Ectodermal cell (in vitro differentiated cells): ENCODE measurements around the gene ABCG4.
"Not testable (repeated sequence)": the region's sequence is repeated elsewhere in the genome, so short reads cannot be mapped to it uniquely, and the experiment has no call there.

Experiments used
- H3K27ac ChIP-seq: 2 replicates; pipeline ENCODE4 v1.7.0; 2013; ENCODE audit warnings: mild to moderate bottlenecking, low read depth, low read length; ENCODE audit not compliant: insufficient read depth, poor library complexity, severe bottlenecking
- H3K27me3 ChIP-seq: 2 replicates; pipeline ENCODE4 v1.7.0; 2013; ENCODE audit warnings: mild to moderate bottlenecking, low read length; ENCODE audit not compliant: insufficient read depth, control insufficient read depth, poor library complexity, severe bottlenecking
- H3K36me3 ChIP-seq: one replicate; pipeline ENCODE4 v1.7.0; 2013; ENCODE audit warnings: low read length; ENCODE audit not compliant: control insufficient read depth, insufficient read depth
- H3K4me1 ChIP-seq: one replicate; pipeline ENCODE4 v1.7.0; 2013; ENCODE audit warnings: low read length; ENCODE audit not compliant: control insufficient read depth, insufficient read depth
- H3K4me3 ChIP-seq: 2 replicates; pipeline ENCODE4 v1.7.0; 2013; ENCODE audit warnings: low read depth, low read length, control low read depth; ENCODE audit not compliant: insufficient read depth
- H3K9me3 ChIP-seq: 2 replicates; pipeline ENCODE4 v1.7.0; 2013; ENCODE audit warnings: mild to moderate bottlenecking, low read length, moderate library complexity; ENCODE audit not compliant: control insufficient read depth
- WGBS, 2 experiments: methylation state at CpG; one replicate each; pipeline ENCODE4 v1.1.7; 2013; ENCODE audit warnings: missing lambda C conversion rate in 2 of 2; 5-methylcytosine and 5-hydroxymethylcytosine counted together

ABCG4 gene

GRCh38 chr11:119126675-119127268, 22.1 kb upstream of the ABCG4 start:
- H3K9me3 ChIP-seq, result no peaks in the 10 kb centered on the region
- H3K36me3 ChIP-seq, result peaks cover 14% of the 10 kb centered on the region
- 86 to 92% methylated on average over 4 to 5 of the region's 5 CpGs for WGBS, 2 experiments
- H3K4me3 ChIP-seq, result no peak overlapping the region
- H3K27me3 ChIP-seq, result no peaks in the 10 kb centered on the region
- no peaks in the 10 kb centered on the region for H3K4me1 ChIP-seq
- H3K27ac ChIP-seq, result no peak overlapping the region

GRCh38 chr11:119130662-119131061, 18.2 kb upstream of the ABCG4 start:
- Histone ChIP-seq H3K4me1 (no peaks in the 10 kb centered on the region), H3K36me3 (peaks cover 35% of the 10 kb centered on the region), H3K27ac (no peak overlapping the region), H3K4me3 (no peak overlapping the region), H3K9me3 (no peaks in the 10 kb centered on the region), H3K27me3 (no peaks in the 10 kb centered on the region)
- 94 to 96% methylated on average over 3 of the region's 3 CpGs for WGBS, 2 experiments

- H3K27ac ChIP-seq, result no peak overlapping the region
- no peaks in the 10 kb centered on the region for H3K9me3 ChIP-seq
- no peaks in the 10 kb centered on the region for H3K27me3 ChIP-seq
- 82 to 88% methylated on average over 4 of the region's 4 CpGs for WGBS, 2 experiments
- H3K36me3 ChIP-seq, result peaks cover 35% of the 10 kb centered on the region
- no peaks in the 10 kb centered on the region for H3K4me1 ChIP-seq
- no peak overlapping the region for H3K4me3 ChIP-seq
Measured at GRCh38 chr11:119134389-119134978, 14.4 kb upstream of the ABCG4 start.

- H3K36me3 ChIP-seq, H3K4me1 ChIP-seq, H3K27ac ChIP-seq, H3K4me3 ChIP-seq, H3K27me3 ChIP-seq, H3K9me3 ChIP-seq: not testable (repeated sequence)
- 82 to 84% methylated on average over 9 to 10 of the region's 10 CpGs for WGBS, 2 experiments
Measured at GRCh38 chr11:119139276-119139675, 9.6 kb upstream of the ABCG4 start.

- Histone ChIP-seq H3K9me3 (no peaks in the 10 kb centered on the region), H3K4me3 (no peak overlapping the region), H3K27me3 (peaks cover 45% of the 10 kb centered on the region), H3K36me3 (no peaks in the 10 kb centered on the region), H3K27ac (no peak overlapping the region), H3K4me1 (peaks cover 11% of the 10 kb centered on the region)
- WGBS, 2 experiments, result 15 to 19% methylated on average over 7 of the region's 7 CpGs
Measured at GRCh38 chr11:119144825-119145486, 3.9 kb upstream of the ABCG4 start.

- peaks cover 51% of the 10 kb centered on the region for H3K27me3 ChIP-seq
- WGBS, 2 experiments, result 67 to 69% methylated on average over 3 of the region's 3 CpGs
- no peak overlapping the region for H3K4me3 ChIP-seq
- peaks cover 13% of the 10 kb centered on the region for H3K4me1 ChIP-seq
- no peaks in the 10 kb centered on the region for H3K36me3 ChIP-seq
- H3K9me3 ChIP-seq, result no peaks in the 10 kb centered on the region
- H3K27ac ChIP-seq, result no peak overlapping the region
Measured at GRCh38 chr11:119145551-119145950, 3.3 kb upstream of the ABCG4 start.

GRCh38 chr11:119147604-119148333, 1.1 kb upstream of the ABCG4 start:
- Histone ChIP-seq H3K27me3 (peaks cover 68% of the 10 kb centered on the region), H3K4me1 (peaks cover 13% of the 10 kb centered on the region), H3K36me3 (no peaks in the 10 kb centered on the region), H3K9me3 (no peaks in the 10 kb centered on the region), H3K27ac (no peak overlapping the region), H3K4me3 (no peak overlapping the region)
- WGBS, 2 experiments, result 32 to 38% methylated on average over 6 of the region's 6 CpGs

GRCh38 chr11:119148720-119149017, 183 bp upstream of the ABCG4 start:
- H3K4me1 ChIP-seq, result peaks cover 13% of the 10 kb centered on the region
- no peaks in the 10 kb centered on the region for H3K36me3 ChIP-seq
- H3K27me3 ChIP-seq, result peaks cover 68% of the 10 kb centered on the region
- peak overlapping the region; percentile 52 for H3K4me3 ChIP-seq
- H3K9me3 ChIP-seq, result no peaks in the 10 kb centered on the region
- 1% methylated on average over 16 of the region's 16 CpGs for WGBS, 2 experiments
- no peak overlapping the region for H3K27ac ChIP-seq

GRCh38 chr11:119149786-119150275, 979 bp downstream of the ABCG4 start:
- H3K9me3 ChIP-seq, result no peaks in the 10 kb centered on the region
- 6% methylated on average over 33 of the region's 33 CpGs for WGBS, 2 experiments
- H3K27ac ChIP-seq, result no peak overlapping the region
- peaks cover 68% of the 10 kb centered on the region for H3K27me3 ChIP-seq
- peaks cover 13% of the 10 kb centered on the region for H3K4me1 ChIP-seq
- H3K4me3 ChIP-seq, result peak overlapping the region; percentile 52
- H3K36me3 ChIP-seq, result no peaks in the 10 kb centered on the region

GRCh38 chr11:119152043-119152442, 3.2 kb downstream of the ABCG4 start:
- Histone ChIP-seq H3K27ac (no peak overlapping the region), H3K9me3 (no peaks in the 10 kb centered on the region), H3K36me3 (no peaks in the 10 kb centered on the region), H3K4me1 (peaks cover 13% of the 10 kb centered on the region), H3K4me3 (no peak overlapping the region), H3K27me3 (peaks cover 53% of the 10 kb centered on the region)
- WGBS, 2 experiments, result 79 to 84% methylated on average over 9 of the region's 9 CpGs
